ENCODE data around the gene AGR2. TPM values are rescaled to one million over a fixed set of nuclear protein-coding genes. Genes with fewer than 3 reads are reported as not detected.

Gene AGR2
- total and polyA plus RNA-seq, 2 donors (not counting 1 experiment from before 2014, with no cell fraction given), result not detected

DNA sequence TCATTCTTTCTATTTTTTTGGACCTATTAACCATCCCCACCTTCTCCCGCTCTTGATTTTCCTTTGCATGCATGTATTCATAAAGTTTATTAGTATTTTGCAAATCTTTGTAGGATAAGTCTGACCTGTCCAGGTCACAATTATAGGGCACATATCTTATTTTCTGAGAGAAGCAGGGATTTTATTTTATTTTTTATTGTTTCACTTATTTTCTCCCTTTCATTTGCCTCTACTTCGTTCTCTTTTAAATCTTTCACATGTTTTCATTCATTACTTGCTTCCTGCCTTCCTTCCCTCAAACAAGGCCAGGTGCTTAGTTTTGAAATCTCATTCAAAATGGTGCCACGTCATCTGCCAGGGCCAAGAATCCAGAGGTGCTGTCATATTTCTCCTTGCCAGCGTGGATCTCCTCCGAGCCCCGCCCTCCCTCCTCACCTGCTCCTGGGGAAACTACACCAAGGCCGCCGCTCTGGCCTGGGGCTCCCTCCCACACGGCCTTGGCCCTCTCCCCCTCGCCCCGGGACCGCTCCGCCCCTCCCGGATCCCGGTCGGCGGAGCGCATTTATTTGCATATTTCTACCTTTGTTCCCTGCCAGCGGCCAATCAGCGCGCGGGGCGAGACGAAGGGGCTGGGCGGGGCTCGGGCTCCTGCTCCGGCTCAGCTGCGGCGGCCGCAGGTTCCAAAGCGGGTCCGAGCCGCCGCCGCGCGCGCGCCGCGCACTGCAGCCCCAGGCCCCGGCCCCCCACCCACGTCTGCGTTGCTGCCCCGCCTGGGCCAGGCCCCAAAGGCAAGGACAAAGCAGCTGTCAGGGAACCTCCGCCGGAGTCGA is 51.5 kb downstream of the AGR2 start, which contains the start of gene TSPAN13:
Gene TSPAN13, plus strand, starts transcription at position 654 of the 830 bp plus-strand sequence. CDS start 213 bp downstream, outside the sequence.
- Histone ChIP-seq H3K4me1 (ENCODE audit: control insufficient read depth, extremely low read depth, insufficient read depth, low read length) (no peaks in the 10 kb centered on the region), H3K36me3 (ENCODE audit: control insufficient read depth, insufficient read depth, low read length) (no peaks in the 10 kb centered on the region), H3K9me3 (ENCODE audit: control insufficient read depth, insufficient read depth, low read depth, low read length) (no peaks in the 10 kb centered on the region), H3K4me2 (ENCODE audit: extremely low read depth, insufficient read depth, low read length) (peak within 1 kb of the TSS; percentile 90), H4K20me1 (ENCODE audit: control insufficient read depth, extremely low read depth, insufficient read depth, low read length) (no peaks in the 10 kb centered on the region), H3K27ac (ENCODE audit: insufficient read depth, low read length) (no peak within 1 kb of the TSS), H3K4me3 (replicated peaks in 1 of 4; ENCODE audit: control extremely low read depth in 1 of 4, insufficient read depth in 1 of 4, low read depth in 3 of 4, low read length in 4 of 4) (peak within 1 kb of the TSS; percentile 67 to 80 (median 78)), H2AFZ (ENCODE audit: low read length) (peak within 1 kb of the TSS; percentile 88), H3K27me3 (ENCODE audit: control insufficient read depth, insufficient read depth, low read length) (no peaks in the 10 kb centered on the region), H3K79me2 (ENCODE audit: control insufficient read depth, insufficient read depth, low read length) (no peaks in the 10 kb centered on the region), H3K9ac (ENCODE audit: insufficient read depth, low read length) (peak within 1 kb of the TSS; percentile 37)
- peak; percentile 27 to 83 for DNase-seq (ENCODE audit: low read depth in 2 of 2)
- TF ChIP-seq, protein P1, sequence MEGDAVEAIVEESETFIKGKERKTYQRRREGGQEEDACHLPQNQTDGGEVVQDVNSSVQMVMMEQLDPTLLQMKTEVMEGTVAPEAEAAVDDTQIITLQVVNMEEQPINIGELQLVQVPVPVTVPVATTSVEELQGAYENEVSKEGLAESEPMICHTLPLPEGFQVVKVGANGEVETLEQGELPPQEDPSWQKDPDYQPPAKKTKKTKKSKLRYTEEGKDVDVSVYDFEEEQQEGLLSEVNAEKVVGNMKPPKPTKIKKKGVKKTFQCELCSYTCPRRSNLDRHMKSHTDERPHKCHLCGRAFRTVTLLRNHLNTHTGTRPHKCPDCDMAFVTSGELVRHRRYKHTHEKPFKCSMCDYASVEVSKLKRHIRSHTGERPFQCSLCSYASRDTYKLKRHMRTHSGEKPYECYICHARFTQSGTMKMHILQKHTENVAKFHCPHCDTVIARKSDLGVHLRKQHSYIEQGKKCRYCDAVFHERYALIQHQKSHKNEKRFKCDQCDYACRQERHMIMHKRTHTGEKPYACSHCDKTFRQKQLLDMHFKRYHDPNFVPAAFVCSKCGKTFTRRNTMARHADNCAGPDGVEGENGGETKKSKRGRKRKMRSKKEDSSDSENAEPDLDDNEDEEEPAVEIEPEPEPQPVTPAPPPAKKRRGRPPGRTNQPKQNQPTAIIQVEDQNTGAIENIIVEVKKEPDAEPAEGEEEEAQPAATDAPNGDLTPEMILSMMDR (conservative IDR thresholded peaks at IDR 0.05 in 1 of 2, IDR thresholded peaks at IDR 0.05 in 1 of 2; ENCODE audit: low read depth in 1 of 2, low read length in 2 of 2), result no peak
- TF ChIP-seq EZH2 (IDR thresholded peaks at IDR 0.05; ENCODE audit: low read length, missing control alignments), result no peak

DNA sequence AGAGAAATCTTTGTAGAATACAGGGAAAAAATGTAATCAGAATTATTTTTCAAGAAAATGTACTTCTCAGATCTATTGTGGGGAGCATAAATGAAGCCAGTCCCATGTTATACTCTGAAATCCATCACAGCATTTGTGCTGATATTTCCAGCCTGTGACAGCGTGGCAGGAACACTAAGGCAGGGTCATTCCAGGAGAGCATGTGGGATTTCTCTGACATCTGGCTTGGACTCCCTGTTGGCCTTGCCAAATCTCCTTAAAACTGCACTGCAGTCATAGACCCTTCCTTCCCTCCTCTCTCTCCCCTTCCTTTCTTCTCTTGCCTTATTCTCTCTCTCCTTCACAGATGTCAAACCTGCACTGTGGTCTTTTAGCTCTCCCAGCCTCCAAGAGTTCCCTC is 57.7 kb downstream of the AGR2 start:
- Histone ChIP-seq H3K4me3 (replicated peaks in 1 of 4; ENCODE audit: control extremely low read depth in 1 of 4, insufficient read depth in 1 of 4, low read depth in 3 of 4, low read length in 4 of 4) (no peak overlapping the region), H4K20me1 (ENCODE audit: control insufficient read depth, extremely low read depth, insufficient read depth, low read length) (no peaks in the 10 kb centered on the region), H3K27ac (ENCODE audit: insufficient read depth, low read length) (no peak overlapping the region), H2AFZ (ENCODE audit: low read length) (no peak overlapping the region), H3K4me2 (ENCODE audit: extremely low read depth, insufficient read depth, low read length) (no peak overlapping the region), H3K79me2 (ENCODE audit: control insufficient read depth, insufficient read depth, low read length) (no peaks in the 10 kb centered on the region), H3K27me3 (ENCODE audit: control insufficient read depth, insufficient read depth, low read length) (no peaks in the 10 kb centered on the region), H3K9ac (ENCODE audit: insufficient read depth, low read length) (no peak overlapping the region), H3K9me3 (ENCODE audit: control insufficient read depth, insufficient read depth, low read depth, low read length) (no peaks in the 10 kb centered on the region), H3K36me3 (ENCODE audit: control insufficient read depth, insufficient read depth, low read length) (no peaks in the 10 kb centered on the region), H3K4me1 (ENCODE audit: control insufficient read depth, extremely low read depth, insufficient read depth, low read length) (no peaks in the 10 kb centered on the region)
- DNase-seq (ENCODE audit: low read depth in 2 of 2), result peak; percentile 12 to 59
- TF ChIP-seq, protein P1 (conservative IDR thresholded peaks at IDR 0.05 in 1 of 2, IDR thresholded peaks at IDR 0.05 in 1 of 2; ENCODE audit: low read depth in 1 of 2, low read length in 2 of 2), result no peak
- TF ChIP-seq EZH2 (IDR thresholded peaks at IDR 0.05; ENCODE audit: low read length, missing control alignments), result no peak

DNA sequence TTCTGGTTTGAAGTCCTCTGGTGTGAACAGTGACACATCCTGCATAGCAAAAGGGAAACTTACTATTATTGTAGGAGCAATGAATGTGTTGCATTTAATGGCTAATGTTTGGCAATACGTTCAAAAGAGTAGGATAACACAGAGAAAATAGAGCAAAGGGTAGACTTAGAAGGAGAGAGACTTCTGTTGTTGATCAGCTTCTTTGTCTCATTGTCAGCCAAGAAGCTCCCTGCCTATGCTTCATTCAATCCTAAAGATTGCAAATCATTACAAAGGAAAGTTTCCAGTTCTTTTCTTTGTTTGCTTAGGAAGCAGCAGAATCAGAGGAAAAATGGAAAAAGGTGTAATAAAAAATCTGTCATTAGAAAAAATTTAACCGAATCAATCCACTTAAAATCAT is 59.2 kb downstream of the AGR2 start:
- Histone ChIP-seq H3K79me2 (ENCODE audit: control insufficient read depth, insufficient read depth, low read length) (no peaks in the 10 kb centered on the region), H3K9ac (ENCODE audit: insufficient read depth, low read length) (no peak overlapping the region), H3K27ac (ENCODE audit: insufficient read depth, low read length) (no peak overlapping the region), H3K4me1 (ENCODE audit: control insufficient read depth, extremely low read depth, insufficient read depth, low read length) (no peaks in the 10 kb centered on the region), H3K27me3 (ENCODE audit: control insufficient read depth, insufficient read depth, low read length) (no peaks in the 10 kb centered on the region), H3K4me3 (replicated peaks in 1 of 4; ENCODE audit: control extremely low read depth in 1 of 4, insufficient read depth in 1 of 4, low read depth in 3 of 4, low read length in 4 of 4) (no peak overlapping the region), H2AFZ (ENCODE audit: low read length) (no peak overlapping the region), H3K4me2 (ENCODE audit: extremely low read depth, insufficient read depth, low read length) (no peak overlapping the region), H3K9me3 (ENCODE audit: control insufficient read depth, insufficient read depth, low read depth, low read length) (no peaks in the 10 kb centered on the region), H4K20me1 (ENCODE audit: control insufficient read depth, extremely low read depth, insufficient read depth, low read length) (no peaks in the 10 kb centered on the region), H3K36me3 (ENCODE audit: control insufficient read depth, insufficient read depth, low read length) (no peaks in the 10 kb centered on the region)
- TF ChIP-seq EZH2 (IDR thresholded peaks at IDR 0.05; ENCODE audit: low read length, missing control alignments), result no peak
- DNase-seq (ENCODE audit: low read depth in 2 of 2), result peak in 1 of 2 donors; percentile 9
